ACC112 (cell line): Measurements from ENCODE around the gene IL1RAPL1.

Experiments
- H2AFZ ChIP-seq: fragments of 200-600 bp; sonication (generic); one replicate; pipeline ENCODE4 v1.6.0; 2017; ENCODE audit warnings: antibody characterized with exemption, low read length; ENCODE audit not compliant: unreplicated experiment
- H3K27ac ChIP-seq: fragments of 200-600 bp; sonication (generic); 2 replicates; pipeline ENCODE4 v1.5.1; 2014; ENCODE audit warnings: low read depth, mild to moderate bottlenecking, antibody characterized with exemption, low read length, moderate library complexity
- H3K27me3 ChIP-seq: fragments of 200-600 bp; sonication (generic); 2 replicates; pipeline ENCODE4 v1.6.1; 2014; ENCODE audit warnings: mild to moderate bottlenecking, antibody characterized with exemption, low read length, moderate library complexity, mixed read lengths; ENCODE audit not compliant: insufficient read depth
- H3K36me3 ChIP-seq: fragments of 200-600 bp; sonication (generic); 2 replicates; pipeline ENCODE4 v1.6.1; 2016; ENCODE audit warnings: mild to moderate bottlenecking, antibody characterized with exemption, low read length, moderate library complexity, mixed read lengths; ENCODE audit not compliant: insufficient read depth
- H3K4me1 ChIP-seq: fragments of 200-600 bp; sonication (generic); one replicate; pipeline ENCODE4 v1.6.1; 2016; ENCODE audit warnings: low read length, mixed read lengths; ENCODE audit not compliant: insufficient read depth, unreplicated experiment, control insufficient read depth
- H3K4me3 ChIP-seq: fragments of 200-600 bp; sonication (generic); 2 replicates; pipeline ENCODE4 v1.5.1; 2014; ENCODE audit warnings: mild to moderate bottlenecking, low read depth, low read length
- H3K79me2 ChIP-seq: fragments of 200-600 bp; sonication (generic); one replicate; pipeline ENCODE4 v1.6.0; 2016; ENCODE audit warnings: low read length; ENCODE audit not compliant: control insufficient read depth, unreplicated experiment, insufficient read depth

IL1RAPL1 gene

GRCh38 chrX:29652484-29652883 lies 1065.2 kb downstream of the IL1RAPL1 start:
- Histone ChIP-seq H3K36me3 (no peaks in the 10 kb centered on the region), H3K4me1 (peaks cover 19% of the 10 kb centered on the region), H3K27me3 (no peaks in the 10 kb centered on the region), H2AFZ (no peak overlapping the region), H3K27ac (no peak overlapping the region), H3K4me3 (no peak overlapping the region), H3K79me2 (no peaks in the 10 kb centered on the region)

GRCh38 chrX:29653721-29654120 lies 1066.5 kb downstream of the IL1RAPL1 start:
- no peak overlapping the region for H3K4me3 ChIP-seq
- no peak overlapping the region for H2AFZ ChIP-seq
- H3K79me2 ChIP-seq = no peaks in the 10 kb centered on the region
- no peaks in the 10 kb centered on the region for H3K27me3 ChIP-seq
- peaks cover 16% of the 10 kb centered on the region for H3K4me1 ChIP-seq
- H3K36me3 ChIP-seq = no peaks in the 10 kb centered on the region
- H3K27ac ChIP-seq = no peak overlapping the region

DNA sequence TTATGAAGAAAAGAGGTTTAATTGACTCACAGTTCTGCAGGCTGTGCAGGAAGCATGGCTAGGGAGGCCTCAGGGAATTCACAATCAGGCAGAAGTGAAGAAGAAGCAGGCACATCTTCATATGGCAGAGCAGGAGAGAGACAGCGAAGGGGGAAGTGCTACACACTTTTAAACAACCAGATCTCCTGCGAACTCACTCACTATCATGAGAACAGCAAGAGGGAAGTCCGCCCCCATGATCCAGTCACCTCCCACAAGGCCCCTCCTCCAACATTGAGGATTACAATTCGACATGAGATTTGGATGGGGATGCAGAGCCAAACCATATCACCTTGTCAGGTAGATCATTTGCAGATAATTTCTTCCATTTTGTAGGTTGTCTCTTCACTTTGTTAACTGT lies 1072.7 kb downstream of the IL1RAPL1 start:
- no peak overlapping the region for H3K27ac ChIP-seq
- H3K79me2 ChIP-seq = no peaks in the 10 kb centered on the region
- no peak overlapping the region for H3K4me3 ChIP-seq
- no peaks in the 10 kb centered on the region for H3K27me3 ChIP-seq
- no peaks in the 10 kb centered on the region for H3K36me3 ChIP-seq
- peaks cover 30% of the 10 kb centered on the region for H3K4me1 ChIP-seq
- no peak overlapping the region for H2AFZ ChIP-seq

DNA sequence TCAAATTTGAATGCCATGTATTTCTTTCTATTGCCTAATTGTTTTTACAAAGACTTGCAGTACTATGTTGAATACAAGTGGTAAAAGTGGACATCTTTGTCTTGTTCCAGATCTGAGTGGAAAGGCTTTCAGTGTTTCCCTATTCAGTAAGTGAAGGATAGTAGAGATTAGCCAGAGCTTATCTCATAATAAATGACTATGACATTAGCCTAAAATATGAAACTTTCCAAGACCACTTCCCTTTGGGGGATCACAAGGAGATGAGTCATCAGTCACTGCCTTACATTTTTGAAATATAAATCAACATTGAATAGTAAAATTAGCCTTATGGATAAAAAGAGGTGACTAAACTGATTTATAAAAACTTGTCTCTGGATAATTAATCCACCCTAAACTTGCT lies 1074.0 kb downstream of the IL1RAPL1 start:
- peak overlapping the region; percentile 31; the same call in 1 of the 2 replicates for H3K4me3 ChIP-seq
- no peaks in the 10 kb centered on the region for H3K79me2 ChIP-seq
- 0 out of 2 replicates have a peak, but pooled peaks cover 3% of the 10 kb centered on the region for H3K36me3 ChIP-seq
- H3K4me1 ChIP-seq = peaks cover 43% of the 10 kb centered on the region
- peak overlapping the region; percentile 12 for H2AFZ ChIP-seq
- no peaks in the 10 kb centered on the region for H3K27me3 ChIP-seq
- peak overlapping the region; percentile 100 for H3K27ac ChIP-seq

GRCh38 chrX:29662101-29662500 lies 1074.9 kb downstream of the IL1RAPL1 start:
- H3K4me3 ChIP-seq = peak overlapping the region; percentile 46; the same call in 1 of the 2 replicates
- H3K36me3 ChIP-seq = 0 out of 2 replicates have a peak, but pooled peaks cover 3% of the 10 kb centered on the region
- H3K79me2 ChIP-seq = no peaks in the 10 kb centered on the region
- no peaks in the 10 kb centered on the region for H3K27me3 ChIP-seq
- H3K4me1 ChIP-seq = peaks cover 44% of the 10 kb centered on the region
- peak overlapping the region; percentile 12 for H2AFZ ChIP-seq
- peak overlapping the region; percentile 100 for H3K27ac ChIP-seq

DNA sequence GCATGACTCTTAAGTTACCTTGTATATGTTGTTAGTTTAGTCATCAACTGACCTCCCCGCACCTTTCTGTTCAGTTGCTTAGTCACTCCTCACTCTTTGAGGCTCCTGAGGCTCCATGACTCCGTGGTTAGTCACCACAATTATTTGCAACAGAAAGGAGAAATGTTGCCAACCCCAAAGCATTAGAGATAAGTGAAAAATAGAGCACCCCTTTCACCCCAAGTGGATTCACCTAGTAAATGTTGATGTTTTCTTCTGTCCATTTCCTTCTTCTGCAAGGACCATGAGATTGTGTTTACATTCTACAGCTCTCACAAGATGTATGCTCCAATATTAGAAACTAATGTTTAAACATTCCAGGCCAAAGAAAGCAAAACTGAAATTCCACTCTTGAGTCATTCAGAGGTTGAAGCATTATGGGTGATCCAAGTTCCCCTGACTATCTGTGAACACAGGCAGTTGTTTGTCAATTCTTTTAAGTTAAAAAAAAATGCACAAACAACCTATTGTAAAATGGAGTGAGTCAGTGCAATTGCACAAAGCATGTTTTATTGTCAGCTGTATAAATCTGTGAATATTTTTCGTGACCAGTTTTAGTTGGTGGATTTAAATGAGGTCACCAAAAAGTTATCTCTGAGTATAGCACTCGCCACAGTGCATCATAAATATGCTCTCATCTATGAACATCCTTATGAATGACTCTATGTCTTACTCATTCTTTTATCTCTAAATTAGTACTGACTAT lies 1075.7 kb downstream of the IL1RAPL1 start:
- Histone ChIP-seq H3K4me3 (peak overlapping the region; percentile 46), H3K27me3 (no peaks in the 10 kb centered on the region), H3K27ac (peak overlapping the region; percentile 100), H3K79me2 (no peaks in the 10 kb centered on the region), H3K4me1 (peaks cover 44% of the 10 kb centered on the region), H3K36me3 (0 out of 2 replicates have a peak, but pooled peaks cover 3% of the 10 kb centered on the region), H2AFZ (no peak overlapping the region)

DNA sequence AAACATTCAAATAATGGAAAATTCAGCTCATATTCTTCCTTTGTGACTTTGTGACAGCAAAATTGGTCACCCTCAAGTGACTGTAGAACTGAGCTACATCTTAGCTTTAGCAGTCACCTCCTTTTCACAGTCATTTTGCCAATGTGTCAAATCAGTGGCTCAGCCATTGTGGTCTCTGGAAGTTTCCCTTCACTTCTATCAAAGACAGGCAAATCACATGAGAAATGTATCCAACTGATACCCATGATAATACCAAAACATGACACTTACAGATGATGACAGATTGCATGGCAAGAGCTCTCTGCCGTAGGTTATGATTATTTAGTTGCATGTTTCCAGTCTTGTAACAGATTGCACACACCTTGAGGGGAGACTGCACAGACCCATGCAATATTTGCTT lies 1078.3 kb downstream of the IL1RAPL1 start:
- Histone ChIP-seq H2AFZ (peak overlapping the region; percentile 25), H3K27ac (no peak overlapping the region), H3K4me3 (no peak overlapping the region; the same call in 1 of the 2 replicates), H3K4me1 (peaks cover 42% of the 10 kb centered on the region), H3K36me3 (0 out of 2 replicates have a peak, but pooled peaks cover 3% of the 10 kb centered on the region), H3K79me2 (no peaks in the 10 kb centered on the region), H3K27me3 (no peaks in the 10 kb centered on the region)

DNA sequence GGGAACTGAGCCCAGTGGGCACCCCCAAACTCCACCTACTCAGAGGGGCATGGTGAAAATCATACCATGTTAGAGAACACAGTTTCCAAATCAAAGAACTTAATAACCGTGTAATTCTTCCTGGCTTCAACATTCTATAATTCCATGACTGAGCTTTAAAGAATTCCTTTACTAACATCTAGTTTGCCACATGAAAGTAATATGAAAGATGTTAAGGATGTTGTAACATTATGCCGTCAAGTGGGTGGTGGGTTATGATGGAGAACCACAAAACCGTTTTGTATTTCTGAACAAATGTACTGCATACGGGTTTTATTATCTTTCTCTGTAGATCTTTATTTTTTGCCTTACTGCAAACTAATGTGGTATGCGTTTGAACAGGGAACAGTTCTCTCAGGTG lies 1079.1 kb downstream of the IL1RAPL1 start:
- Histone ChIP-seq H2AFZ (no peak overlapping the region), H3K27me3 (no peaks in the 10 kb centered on the region), H3K27ac (no peak overlapping the region), H3K4me1 (peaks cover 33% of the 10 kb centered on the region), H3K36me3 (0 out of 2 replicates have a peak, but pooled peaks cover 3% of the 10 kb centered on the region), H3K79me2 (no peaks in the 10 kb centered on the region), H3K4me3 (no peak overlapping the region)

DNA sequence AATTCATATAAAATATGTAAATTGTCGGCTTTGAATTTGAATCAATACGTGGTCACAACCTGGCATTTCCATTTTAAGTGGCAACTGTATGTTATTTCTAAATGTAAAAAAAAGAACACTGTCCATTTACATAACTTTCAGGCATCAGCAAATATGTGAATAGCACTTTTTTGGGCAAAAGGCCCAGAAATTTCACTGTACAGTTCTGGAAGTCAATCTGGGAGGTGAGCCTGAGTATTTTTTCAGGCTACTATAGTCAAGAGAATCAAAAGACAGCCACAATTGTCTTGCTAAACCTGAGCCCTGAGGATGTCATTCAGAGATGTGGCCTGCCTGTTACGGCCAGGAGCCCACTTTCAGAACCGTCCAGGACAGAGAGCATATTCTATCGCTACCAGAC lies 1084.2 kb downstream of the IL1RAPL1 start:
- Histone ChIP-seq H3K27me3 (no peaks in the 10 kb centered on the region), H3K36me3 (no peaks in the 10 kb centered on the region), H2AFZ (no peak overlapping the region), H3K4me3 (no peak overlapping the region), H3K79me2 (no peaks in the 10 kb centered on the region), H3K27ac (no peak overlapping the region), H3K4me1 (peaks cover under 1% of the 10 kb centered on the region)

DNA sequence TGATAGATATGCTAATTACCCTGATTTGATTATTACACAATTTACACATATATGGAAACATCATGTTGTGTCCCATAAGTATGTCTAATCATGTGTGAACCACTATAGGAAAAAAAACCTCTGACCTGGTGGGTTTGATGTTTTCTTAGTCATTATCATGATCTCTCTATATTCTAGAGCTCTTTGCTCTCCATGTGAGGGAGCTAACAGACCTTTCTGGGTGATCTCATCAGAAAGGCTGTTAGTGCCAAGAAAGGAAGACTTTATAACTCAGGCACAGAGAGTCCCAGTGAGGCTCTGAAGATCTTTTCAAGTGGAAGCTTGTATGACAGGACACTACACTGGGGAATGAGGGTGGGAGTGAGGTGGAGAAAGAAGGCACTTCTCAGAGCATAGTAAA lies 1100.4 kb downstream of the IL1RAPL1 start:
- Histone ChIP-seq H3K36me3 (no peaks in the 10 kb centered on the region), H3K27me3 (no peaks in the 10 kb centered on the region), H2AFZ (no peak overlapping the region), H3K4me3 (no peak overlapping the region), H3K4me1 (peaks cover 14% of the 10 kb centered on the region), H3K27ac (no peak overlapping the region), H3K79me2 (no peaks in the 10 kb centered on the region)

DNA sequence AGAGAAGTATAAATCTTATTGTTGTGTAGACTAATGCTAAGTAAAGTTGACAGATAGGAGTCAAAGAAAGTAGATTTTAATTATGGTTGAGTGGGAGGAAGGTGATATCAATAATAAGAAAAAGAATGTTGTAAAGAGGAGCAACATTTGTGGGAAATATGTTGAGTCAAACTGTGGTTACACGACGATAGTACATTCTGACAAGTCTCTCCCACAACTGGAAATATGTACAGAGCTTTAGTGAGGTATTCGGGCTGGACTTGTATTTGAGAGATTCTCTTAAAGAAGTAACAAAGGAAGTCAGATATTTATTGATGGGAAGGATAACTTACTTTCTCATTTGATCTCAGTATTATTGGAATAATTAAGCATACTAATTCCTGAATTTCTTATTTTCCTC lies 1102.8 kb downstream of the IL1RAPL1 start:
- H2AFZ ChIP-seq = peak overlapping the region; percentile 40
- H3K27me3 ChIP-seq = no peaks in the 10 kb centered on the region
- H3K79me2 ChIP-seq = no peaks in the 10 kb centered on the region
- peak overlapping the region; percentile 33; the same call in 1 of the 2 replicates for H3K4me3 ChIP-seq
- H3K27ac ChIP-seq = no peak overlapping the region
- no peaks in the 10 kb centered on the region for H3K36me3 ChIP-seq
- peaks cover 14% of the 10 kb centered on the region for H3K4me1 ChIP-seq
